NCI-H2227 treated with DMSO at 0.1 percent for 48 hours (cell line): ENCODE data around the gene TBX4.
"Not testable (repeated sequence)": the region's sequence is repeated elsewhere in the genome, so short reads cannot be mapped to it uniquely, and the experiment has no call there.

Source experiments
- DNase-seq: peaks from one replicate; lab custom pipeline; 2025; lab: John Stamatoyannopoulos, UW

The TBX4 gene

DNA sequence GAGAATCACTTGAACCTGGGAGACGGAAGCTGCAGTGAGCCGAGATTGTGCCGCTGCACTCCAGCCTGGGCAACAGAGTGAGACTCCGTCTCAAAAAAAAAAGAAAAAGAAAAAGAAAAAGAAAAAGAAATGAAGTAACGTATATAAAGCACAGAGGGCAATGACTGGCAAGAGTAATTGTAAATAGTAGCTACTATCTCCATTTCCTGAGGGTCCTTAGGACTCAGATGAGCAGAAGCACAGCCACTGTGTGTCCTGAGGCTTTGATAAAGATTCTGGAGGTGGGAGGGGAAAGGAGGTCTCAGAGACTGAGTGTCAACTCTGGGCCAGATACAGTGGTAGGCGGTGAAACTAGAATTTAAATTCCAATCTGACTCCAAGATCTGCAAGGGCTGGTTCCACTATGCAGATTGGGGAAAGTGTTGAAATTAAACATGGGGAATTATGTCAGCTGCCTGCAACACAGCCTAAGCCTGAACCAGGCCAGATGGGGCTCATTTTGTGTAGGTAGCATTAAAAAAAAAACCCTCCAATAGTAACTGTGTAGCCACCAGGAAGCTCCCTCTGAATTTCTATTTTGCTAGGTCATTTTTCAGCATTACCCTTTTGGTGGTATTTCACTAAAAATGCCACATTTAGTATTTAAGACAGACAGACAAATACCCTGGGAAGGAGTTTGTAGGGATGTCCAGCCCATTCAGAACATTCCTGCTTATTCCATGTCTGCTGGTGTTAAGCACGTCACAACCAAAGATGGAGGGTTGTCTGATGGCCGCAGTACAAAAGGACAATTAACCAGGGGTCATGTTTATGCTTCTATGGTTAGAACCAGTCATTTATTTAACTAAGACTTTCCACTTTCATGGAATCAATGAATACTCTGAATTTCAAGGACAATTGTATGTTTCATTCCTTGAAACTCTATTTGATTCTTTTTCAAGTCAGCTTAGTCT lies 46.1 kb downstream of the TBX4 start:
- no peak for DNase-seq

DNA sequence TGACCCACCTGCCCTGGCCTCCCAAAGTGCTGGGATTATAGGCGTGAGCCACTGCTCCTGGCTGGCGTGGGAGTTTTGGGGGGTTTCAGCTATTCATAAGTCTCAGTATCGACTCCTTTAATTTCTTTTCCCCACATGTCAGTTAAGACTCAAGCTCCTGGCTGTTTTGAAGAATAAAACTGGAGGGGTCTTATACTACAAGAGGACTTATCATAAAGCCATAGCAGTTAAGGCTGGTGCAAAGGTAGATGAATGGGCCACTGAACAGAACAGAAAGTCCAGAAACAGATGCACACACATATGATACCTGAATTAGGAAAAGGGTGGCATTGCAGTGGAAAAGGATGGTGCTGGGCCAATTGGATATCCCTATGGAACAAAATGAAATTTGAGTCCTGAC lies 47.4 kb downstream of the TBX4 start:
- no peak for DNase-seq

DNA sequence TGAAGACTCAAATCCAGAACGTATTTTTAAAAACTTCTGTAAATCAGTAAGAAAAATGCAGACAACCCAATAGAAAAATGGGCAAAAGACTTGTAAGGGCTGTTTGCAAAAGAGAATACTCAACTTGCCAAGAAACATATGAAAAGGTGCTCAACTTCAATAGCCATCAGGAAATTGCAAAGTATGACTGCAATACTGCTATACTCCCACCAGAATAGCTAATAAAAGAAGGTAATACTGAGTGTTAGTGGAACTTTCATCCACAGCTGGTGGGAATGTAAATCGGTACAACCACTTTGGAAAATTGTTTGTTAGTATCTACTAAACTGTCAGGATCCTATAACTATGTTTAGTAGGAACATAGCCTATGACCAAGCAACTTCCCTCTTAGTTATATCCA lies 48.1 kb downstream of the TBX4 start:
- DNase-seq: no peak

DNA sequence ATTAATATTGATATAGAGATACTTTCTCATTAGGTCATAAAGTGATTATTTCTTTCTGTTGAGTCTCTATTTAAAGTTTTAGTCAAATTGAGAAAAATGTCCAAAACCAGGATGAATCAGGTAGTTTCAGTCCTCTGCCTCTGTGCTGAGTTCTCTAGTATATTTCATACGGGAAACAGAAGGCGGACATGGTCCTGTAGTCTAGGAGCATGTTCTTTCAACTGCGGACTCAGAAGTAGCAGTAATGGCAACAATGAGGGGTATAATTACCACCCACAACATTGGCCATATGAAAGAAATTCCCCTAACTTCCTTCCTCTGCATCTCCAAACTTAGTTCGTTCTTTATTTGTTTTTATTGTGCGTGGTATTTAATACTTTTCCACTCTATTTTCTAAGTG lies 50.1 kb downstream of the TBX4 start:
- DNase-seq: no peak

DNA sequence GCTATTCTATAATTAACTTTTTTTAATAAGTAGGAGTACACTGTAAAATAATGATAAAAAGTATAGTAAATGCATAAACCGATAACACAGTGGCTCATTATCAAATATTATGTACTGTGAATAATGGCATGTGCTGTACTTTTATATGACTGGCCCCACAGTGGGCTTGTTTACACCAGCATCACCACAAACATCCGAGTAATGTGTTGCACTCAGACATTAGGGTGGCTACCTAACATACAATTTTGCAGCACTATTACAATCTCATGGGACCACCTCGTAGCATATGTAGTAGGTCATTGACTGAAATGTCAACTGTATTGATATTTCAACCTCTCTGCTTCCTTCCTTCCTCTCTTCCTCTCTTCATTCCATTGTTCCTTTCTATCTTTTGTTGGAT lies 51.7 kb downstream of the TBX4 start:
- DNase-seq: no peak

DNA sequence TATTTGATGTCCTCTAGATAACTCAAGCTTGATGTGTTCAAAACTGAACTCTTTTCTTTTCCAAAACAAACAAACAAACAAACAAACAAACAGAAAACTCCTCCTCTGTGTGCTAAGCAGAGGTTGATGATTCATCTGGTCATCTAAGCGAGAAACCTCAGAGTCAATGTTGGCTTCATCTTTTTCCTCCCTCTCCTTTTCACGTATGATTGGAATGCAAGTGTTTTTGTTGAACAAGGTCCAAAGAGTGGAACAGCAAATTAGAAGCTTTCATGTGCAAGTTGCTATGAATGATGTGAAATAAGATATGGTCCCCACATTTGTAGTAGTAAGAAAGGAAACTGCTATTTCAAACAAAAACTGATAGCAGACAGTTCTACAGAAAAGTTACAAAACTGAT lies 52.5 kb downstream of the TBX4 start:
- DNase-seq: no peak

DNA sequence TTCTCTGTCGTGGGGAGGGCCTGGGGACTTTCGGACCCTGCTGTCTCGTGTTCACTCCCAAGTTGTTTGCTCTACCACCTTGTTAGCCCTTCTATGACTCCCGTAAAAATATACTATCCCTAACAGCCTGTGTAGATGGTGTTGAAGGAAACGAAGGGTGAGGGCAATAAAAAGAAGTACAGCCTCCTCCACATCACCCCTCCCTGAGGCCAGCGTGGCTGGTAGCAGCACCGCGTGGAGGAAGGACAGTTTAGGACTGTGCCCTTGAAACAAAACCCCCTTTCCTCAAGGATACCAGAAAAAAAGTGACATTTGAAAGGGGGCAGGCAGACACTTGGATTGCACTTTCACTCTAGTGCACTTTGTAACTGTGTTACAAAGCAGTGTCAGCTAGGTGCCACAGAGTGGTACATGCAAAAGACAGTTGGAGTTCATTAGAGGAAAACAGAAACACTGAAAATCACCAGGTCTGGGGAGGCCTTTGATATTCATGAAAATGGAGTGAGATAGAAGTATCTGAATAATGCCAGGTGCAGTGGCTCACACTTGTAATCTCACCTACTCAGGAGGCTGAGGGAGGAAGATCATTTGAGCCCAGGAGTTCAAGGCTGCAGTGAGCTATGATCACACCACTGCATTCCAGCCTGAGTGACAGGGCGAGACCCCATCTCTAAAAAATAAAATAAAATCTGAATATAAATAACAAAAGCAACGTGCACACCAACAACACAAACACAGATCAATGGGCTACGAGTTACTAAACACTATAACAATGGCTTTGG lies 53.8 kb downstream of the TBX4 start:
- DNase-seq: no peak

DNA sequence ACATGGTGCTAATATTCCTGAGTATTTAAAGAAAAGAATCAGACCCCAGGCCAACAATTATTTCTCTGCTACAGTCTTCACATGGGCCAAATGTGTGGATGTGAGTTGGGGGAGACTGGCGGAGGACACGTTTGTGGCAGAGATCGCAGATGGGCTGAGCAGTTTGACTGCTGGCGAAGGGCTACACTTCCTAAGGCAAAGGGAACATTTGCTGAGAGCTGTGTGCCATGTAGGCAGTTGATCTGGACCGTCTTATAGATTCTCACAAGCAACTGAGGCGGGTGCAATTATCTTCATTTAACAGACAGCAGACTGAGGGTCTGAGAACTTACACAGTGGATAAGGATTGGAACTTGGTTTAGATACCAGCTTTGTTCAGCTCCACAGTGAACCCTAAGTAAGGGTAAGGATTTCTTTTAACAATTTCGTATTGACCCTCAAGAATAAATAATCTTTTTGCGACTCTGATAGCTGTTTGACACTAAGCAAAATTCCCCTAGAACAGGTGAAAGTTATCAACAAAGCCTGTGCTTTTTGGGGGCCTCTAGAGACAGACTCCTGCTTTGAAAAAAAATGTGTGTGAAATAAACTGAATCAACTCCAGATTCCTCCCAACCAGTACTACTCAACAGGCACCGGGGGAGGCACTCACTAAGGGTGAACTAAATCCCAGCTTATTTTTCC lies 55.3 kb downstream of the TBX4 start:
- DNase-seq: no peak

DNA sequence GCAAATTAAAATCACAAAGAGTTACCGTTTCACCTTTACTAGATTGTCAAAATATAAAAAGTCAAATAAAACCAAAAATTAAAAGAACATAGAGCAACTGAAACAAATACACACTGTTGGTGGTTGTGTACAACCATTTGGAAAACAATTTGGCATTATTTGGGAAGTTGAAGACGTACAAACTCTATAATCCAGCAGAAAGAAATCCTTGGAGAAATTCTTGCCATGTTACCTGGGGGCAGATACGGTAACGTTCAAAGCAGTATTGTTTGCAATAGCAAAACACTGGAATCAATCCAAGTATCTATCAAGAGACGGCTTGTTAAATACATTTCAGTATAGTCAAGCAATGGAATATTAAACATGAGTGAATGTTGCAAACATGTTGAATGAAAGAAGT lies 56.7 kb downstream of the TBX4 start:
- no peak for DNase-seq

DNA sequence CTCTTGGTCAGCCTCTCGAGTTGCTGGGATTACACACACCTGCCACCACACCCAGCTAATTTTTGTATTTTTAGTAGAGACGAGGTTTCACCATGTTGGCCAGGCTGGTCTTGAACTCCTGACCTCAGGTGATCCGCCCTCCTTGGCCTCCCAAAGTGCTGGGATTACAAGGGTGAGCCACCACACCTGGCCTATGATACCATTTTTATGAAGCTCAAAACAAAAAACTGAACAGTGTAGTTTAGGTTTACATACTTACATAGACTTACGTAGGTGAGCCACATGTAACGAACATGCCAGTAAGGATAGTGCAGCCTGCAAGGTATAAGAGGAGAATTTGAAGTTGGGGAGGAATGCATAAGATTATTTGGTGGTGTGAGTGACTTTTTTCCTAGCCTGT lies 57.2 kb downstream of the TBX4 start:
- DNase-seq: not testable (repeated sequence)

DNA sequence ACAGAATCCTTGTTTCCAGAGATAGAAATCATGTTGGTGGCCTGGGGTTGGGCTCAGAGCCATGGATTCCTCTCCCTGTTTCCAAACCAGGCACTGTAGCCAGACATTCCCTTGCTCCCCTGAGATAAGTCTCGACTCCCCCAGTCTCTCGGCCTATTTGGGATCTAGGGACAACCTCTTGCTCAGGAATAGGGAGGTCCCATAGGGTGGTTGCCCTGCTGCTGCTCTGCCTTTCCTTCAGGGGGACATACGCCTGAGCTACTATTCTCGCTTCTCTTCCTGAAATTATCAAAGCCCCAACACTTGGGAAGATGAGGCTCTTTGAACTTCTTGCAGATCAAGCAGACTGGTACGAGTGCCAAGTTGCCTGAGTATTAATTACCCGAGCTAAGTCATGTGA lies 58.0 kb downstream of the TBX4 start:
- no peak for DNase-seq

DNA sequence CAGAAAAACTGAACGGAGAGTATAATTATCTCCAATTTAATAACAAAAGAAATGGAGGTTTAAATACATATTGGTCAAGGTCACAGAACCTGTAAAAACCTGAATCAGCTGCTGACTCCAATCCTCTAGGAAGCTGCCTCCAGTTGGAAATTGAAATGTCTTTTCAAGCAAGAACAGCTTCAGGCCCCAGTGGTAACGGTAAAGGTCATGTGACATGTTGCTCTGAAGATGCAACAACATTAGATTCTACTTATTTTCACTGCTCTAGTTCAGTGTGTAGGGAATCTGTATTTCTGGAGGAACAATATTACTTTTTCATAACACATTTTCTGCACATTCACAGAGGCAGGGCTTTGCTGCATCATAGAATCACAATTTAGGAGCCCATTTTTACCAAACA lies 58.8 kb downstream of the TBX4 start:
- no peak for DNase-seq

DNA sequence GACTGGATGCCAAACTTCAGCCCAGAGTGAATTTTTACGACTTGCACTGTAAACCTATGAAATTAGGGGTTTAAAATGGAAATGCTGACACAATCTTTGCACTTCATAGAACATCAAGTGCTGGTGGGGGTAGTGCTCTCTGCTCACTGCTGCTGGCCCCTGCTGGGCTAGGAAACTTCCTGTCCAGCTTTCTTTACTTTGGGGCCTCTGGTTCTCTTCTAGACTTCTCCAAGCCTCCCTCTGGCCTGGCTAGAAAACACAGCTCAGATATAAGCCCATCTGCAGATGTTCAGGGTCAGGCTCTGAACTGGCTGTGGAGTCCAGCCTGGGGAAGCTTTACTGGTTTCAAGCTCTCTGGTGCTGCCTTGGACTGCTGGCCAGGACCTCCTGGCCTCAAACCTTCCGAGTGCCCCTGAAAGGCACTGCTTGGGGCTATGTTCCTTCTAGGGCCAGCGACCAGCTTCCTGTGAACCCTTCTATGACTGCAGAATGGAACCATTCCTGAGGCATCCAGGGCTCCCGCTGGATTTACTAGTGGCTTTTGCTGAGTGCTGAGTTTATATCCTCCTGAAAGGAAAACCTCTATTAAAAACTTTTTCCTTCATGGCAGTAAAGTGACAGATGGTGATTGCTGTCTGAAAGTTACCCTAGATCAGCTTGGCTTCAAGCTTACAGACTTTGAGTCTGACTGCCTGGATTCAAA lies 59.4 kb downstream of the TBX4 start:
- no peak for DNase-seq

DNA sequence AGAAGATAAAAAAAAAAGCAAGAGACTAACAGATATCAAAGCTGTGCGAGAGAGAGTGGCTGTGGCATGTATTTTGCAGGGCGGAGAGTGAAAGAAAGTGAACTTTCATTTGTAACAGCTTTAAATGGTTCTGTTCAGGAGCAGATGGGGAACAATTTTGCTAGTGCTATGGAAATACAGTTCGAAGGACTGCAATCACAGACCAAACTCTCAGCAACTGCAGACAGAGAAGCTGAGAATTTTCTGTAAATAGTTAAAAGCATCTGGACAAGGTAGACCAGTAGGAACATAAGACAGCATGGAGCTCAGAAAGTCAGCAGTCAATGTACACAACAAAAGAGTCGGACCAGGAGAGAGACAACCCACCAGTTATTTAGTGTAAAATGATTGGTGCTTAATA lies 62.3 kb downstream of the TBX4 start:
- no peak for DNase-seq

DNA sequence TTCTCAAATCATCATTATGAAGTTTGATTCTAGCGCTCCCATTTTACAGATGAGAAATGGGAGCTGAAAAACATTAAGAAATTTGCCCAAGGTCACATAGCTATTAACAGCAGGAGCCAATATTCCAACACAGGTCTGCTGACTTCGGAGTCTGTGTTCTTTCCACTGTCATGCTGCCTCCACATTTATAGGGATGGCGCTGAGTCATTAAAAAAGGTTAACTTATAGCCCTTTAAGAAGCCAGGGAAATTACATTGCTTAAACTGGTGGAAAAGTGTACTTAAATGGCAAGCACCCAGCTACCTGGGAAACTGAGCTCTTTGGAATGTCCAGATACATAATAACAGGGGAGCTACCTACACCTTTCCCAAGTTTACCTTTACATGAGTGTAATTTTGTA lies 65.0 kb downstream of the TBX4 start:
- DNase-seq: no peak

DNA sequence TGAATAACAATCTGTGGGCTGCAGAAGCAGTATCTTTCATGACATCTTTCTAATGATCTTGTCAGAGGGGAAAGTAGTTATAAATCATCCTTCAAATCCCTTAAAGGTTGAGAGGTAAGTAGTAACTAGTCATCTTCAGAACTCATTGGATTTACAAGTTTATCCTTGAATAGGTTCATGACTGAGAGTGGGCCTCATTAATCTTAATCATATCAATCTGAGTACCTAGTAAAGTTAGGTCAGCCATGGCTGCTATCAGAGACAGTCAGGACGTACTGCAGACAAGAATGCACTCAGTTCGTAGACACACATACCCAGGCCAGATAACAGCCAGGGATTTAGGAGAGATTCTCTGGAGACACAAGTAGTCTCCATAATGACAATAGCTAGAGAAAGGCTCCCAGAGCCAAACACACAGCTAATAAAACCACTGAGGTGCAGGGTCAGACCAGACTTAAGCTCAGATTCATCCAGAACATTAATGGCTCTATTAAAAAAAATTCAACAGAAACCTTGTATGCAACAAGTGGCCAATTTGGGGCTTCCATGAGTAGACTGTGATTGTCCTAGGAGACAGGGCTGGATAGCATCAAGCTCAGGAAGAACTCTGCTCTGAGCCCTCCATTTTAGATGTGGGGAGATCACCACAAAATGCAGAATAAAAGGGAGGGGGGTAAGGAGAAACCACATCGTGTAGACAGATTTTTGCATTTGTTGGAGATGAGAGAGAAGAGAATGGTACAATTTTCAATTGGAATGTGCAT lies 65.8 kb downstream of the TBX4 start:
- no peak for DNase-seq

DNA sequence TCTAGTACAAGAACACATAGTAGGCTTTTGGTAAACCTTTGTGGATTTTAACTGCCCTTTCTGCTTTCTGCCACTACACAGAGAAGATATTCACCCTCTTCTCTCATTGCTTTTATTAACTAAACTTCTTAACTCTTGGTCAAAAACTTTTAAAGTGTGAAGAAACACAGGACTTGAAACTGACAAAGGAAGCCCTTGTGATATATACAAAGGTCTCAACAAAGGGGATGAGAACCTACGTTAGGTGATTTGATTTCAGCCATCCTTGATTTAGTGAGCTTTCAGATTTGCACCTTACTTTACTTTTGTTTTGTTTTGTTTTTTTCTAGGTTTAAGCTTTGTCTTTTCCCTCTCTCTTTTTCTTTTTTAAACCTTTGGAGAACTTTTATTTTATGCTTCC lies 66.9 kb downstream of the TBX4 start:
- no peak for DNase-seq

DNA sequence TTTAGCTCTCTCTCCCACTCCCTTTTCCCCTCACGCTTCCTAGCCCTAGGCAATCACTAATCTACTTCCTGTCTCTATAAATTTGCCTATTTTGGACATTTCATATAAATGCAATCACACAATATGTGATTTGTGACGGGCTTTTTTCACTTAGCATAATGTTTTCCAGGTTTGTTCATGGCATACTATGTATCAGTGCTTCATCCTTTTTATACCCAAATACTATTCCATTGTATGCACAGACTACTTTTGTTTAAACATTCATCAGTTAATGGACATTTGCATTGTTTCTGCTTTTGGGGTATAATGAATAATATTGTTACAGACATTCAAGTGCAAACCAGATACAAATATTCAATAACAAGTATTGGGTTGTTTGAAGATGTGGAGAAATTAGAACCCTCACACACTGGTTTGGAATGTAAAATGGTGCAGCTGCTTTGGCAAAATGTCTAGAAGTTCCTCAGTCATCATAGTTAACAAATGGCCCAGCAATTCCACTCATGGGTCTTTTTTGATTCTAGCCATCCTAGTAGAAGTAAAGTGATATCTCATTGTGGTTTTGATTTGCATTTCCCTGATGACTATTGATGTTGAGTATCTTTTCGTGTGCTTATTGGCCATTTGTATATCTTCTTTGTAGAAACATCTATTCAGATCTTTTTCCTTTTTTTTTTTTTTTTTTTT lies 67.7 kb downstream of the TBX4 start:
- no peak for DNase-seq

DNA sequence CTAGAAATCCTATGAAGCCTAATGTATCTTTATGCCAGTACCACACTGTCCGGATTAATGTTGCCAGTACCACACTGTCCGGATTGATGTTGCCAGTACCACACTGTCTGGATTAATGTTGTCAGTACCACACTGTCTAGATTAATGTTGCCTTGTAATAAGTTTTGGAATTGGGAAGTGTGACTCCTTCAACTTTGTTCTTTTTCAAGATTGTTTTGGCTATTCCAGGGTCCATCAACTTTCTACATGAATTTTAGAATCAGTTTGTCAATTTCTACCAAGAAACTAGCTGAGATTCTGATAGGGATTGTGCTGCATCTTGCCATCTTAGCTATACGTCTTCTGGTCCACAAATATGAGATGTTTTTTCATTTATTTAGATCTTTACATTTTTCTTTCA lies 68.7 kb downstream of the TBX4 start:
- DNase-seq: no peak

DNA sequence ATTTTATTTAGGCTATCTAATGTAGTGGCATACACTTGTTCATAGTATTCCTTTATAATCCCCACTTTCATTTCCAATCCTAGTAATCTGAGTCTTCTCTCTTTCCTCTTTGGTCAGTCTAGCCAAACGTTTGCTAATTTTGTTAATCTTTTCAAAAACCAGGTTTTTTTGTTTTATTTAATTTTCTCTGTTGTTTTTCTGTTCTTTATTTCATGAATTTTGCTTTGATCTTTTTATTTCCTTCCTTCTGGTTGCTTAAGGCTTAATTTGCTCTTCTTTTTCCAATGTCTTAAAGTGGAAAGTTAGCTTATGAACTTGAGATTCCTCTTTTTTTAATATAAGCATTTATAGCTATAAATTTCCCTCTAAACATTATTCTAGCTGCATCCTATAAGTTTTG lies 69.9 kb downstream of the TBX4 start:
- no peak for DNase-seq

DNA sequence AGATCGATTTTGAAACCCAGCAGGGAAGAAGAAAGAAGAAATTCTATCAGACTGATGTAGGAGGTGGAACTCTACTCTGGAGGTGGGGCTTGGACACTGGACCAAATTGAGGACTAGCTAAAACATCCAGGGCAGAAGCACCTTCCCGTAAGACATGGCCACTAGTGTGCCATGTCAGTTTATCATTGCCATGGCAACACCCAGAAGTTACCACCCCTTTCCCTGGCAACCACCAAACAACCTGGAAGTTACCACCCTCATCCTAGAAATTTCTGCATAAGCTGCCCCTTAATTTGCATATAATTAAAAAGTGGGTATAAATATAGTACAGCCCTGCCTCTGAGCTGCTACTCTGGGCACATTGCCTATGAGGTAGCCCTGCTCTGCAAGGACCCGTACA lies 72.1 kb downstream of the TBX4 start:
- no peak for DNase-seq
